HG03439 (cell line): ENCODE results near the gene IFIH1.

Source experiments
- ATAC-seq: cut with Tn5 transposase; IDR thresholded peaks from one replicate; pipeline ENCODE4 v1.9.1; 2021; ENCODE audit warnings: mild to moderate bottlenecking, moderate library complexity; ENCODE audit not compliant: unreplicated experiment

The IFIH1 gene

GRCh38 chr2:162219426-162219825 lies 99.1 kb downstream of the IFIH1 start:
- no peak for ATAC-seq

- ATAC-seq = no peak
Observed at GRCh38 chr2:162217598-162217997, 100.9 kb downstream of the IFIH1 start.
